ENCODE data around the gene PARP9.

DNA sequence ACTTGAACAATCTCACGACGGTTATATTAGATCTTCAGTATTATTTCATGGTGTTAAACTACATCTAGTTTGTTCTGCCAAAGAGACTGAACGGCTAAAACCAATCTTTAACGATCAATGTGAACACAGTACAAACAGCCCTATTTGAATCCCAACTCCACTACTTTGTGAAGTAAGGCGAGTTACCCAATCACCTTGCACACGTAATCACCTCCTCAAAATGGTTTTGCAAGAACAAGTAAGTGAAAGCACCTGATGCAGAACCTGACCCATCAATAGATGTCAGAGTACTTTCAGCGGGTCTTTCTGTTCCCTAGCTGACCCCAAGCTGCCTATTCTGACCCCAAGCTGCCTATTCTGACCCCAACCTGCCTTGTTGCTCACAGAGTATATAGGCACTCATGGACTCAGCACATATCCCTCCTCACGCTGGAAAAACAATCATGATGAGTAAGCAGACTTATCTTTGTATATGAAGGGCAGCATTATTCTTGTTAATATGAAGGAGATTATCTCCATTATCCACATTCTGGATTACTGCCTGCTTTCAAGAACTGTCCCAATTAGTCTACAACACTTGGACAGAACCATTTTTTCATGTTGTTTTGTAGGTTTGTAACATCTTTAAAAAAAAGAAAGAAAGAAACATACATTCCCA, 53.1 kb downstream of the PARP9 start:
- TF ChIP-seq, protein P1, sequence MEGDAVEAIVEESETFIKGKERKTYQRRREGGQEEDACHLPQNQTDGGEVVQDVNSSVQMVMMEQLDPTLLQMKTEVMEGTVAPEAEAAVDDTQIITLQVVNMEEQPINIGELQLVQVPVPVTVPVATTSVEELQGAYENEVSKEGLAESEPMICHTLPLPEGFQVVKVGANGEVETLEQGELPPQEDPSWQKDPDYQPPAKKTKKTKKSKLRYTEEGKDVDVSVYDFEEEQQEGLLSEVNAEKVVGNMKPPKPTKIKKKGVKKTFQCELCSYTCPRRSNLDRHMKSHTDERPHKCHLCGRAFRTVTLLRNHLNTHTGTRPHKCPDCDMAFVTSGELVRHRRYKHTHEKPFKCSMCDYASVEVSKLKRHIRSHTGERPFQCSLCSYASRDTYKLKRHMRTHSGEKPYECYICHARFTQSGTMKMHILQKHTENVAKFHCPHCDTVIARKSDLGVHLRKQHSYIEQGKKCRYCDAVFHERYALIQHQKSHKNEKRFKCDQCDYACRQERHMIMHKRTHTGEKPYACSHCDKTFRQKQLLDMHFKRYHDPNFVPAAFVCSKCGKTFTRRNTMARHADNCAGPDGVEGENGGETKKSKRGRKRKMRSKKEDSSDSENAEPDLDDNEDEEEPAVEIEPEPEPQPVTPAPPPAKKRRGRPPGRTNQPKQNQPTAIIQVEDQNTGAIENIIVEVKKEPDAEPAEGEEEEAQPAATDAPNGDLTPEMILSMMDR (IDR thresholded peaks at IDR 0.05; ENCODE audit: low read length): no peak
- TF ChIP-seq EZH2 (IDR thresholded peaks at IDR 0.05; ENCODE audit: borderline replicate concordance, low read length): no peak

Data from OCI-LY1 (cell line).